Dermis blood vessel endothelial cell (primary cell): ENCODE measurements around the gene MED13L. TPM values are rescaled to one million over a fixed set of nuclear protein-coding genes. Genes with fewer than 3 reads are reported as not detected.
A peak's percentile ranks its signal among the peaks of the same experiment; 100 is the strongest.
"Not testable (repeated sequence)": the region's sequence is repeated elsewhere in the genome, so short reads cannot be mapped to it uniquely, and the experiment has no call there.

ENCODE experiments used
- DNase-seq: peaks from one replicate; pipeline ENCODE4 v3.0.0; 2010
- total RNA-seq: library from RNA; depleted of rRNA; stranded (reverse); fragments of >200 nt; gene quantifications from 2 replicates; pipeline ENCODE4 v1.2.3, GENCODE V29; 2014

Gene MED13L
- total RNA-seq, 1 donor from 2014 or later: 115 TPM

GRCh38 chr12:116045150-116045549 is 232.3 kb downstream of the MED13L start:
- DNase-seq: no peak

DNA sequence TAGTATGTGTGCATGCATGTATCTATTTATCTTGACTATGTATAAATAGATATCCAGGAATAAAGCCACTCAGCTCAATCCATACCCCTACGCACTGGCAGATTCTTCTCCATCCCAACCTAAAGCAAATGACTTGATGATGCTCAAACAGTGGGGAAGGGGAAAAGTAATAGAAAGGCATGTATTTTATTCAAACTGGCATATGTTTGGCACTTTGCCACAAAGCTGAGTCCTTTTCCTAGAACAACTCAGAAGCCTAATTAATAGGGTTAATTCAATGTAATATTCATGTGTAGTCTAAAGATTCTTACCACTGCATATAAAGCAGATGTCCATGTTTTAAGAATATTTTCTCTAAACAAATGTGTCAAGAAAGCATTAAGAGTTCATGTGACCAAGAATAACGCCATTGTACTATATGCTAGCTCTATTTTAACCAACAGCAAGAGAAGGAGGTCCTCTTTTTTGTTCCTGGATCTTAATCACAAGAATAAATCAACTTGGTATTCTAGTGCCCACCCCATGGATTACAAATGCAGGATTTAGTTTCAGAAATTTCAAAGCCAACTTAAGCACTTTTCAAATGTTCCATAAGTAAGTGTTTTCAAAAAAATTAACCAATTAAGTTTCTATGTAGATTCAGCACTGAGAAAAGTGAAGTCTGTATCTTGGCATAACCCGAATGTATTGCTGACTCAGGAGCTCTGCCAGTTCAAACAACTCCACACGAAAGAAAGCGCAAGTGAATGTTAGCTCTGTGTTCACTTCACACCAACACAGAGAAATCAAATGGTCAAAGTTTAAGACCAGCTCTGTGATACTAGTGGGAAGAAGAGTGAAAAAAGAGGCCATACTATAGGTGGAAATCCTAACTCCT is 233.6 kb downstream of the MED13L start:
- DNase-seq: peak; percentile 47

DNA sequence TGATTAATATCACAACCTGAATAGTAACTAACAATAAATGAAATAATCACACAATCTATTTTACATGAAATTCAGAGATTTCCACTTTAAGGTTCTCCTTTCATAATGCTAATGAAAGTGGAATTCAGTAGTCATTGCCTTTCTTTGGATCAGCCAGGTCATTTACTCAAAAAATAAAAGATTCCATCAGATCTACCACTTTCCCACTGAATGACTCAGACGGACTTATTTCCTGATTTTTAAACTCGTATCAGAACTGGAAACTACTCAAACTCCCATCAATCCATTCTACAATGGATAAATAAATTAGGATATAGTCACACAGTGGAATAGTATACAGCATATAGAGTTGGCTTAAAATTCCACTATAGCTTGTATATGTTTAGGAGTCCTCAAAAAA is 237.1 kb downstream of the MED13L start:
- peak; percentile 70 for DNase-seq

DNA sequence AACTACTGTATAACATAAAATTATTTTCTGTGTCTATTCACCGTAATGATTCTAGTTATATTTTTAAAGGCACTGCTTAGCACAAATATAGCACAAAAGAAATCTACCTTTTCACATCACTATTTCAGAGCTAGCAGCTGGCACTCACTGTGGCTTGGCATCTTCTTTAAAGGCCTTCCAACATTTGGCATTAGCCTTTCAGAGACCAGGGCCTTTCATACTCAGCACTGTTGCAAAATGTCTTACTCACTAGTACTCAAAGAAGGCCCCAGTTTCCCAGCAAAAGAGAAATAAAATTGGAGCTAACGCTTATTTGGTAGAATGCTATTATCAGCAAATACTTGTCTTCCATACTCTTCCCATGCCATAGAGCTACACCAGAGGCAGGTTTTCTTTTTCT is 238.4 kb downstream of the MED13L start:
- no peak for DNase-seq

- DNase-seq: no peak
These were observed 239.3 kb downstream of the MED13L start for GRCh38 chr12:116037941-116038837.

DNA sequence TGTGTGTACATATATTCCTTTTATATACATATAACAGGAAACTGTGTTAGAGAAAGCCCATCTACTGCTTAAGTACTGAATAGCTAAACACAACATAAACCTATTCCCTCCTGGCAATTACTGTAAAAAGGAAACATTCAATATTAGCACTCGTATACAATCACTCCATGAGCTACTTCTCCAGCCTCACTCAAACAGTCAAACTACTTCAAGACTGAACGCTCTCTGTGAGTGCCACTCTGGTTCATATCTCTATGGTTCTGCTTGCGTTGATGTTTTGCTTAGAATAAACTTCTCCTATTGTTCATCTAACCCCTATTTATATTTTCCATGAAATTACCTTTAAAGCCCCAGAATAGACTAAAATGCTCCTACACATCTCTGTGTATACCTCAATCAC is 243.7 kb downstream of the MED13L start:
- no peak for DNase-seq

GRCh38 chr12:116031624-116032023 is 245.9 kb downstream of the MED13L start:
- not testable (repeated sequence) for DNase-seq

GRCh38 chr12:116028619-116029018 is 248.9 kb downstream of the MED13L start:
- DNase-seq: no peak

GRCh38 chr12:116027551-116027821 is 250.0 kb downstream of the MED13L start:
- peak; percentile 20 for DNase-seq

GRCh38 chr12:116026768-116027550 is 250.5 kb downstream of the MED13L start:
- DNase-seq: peak; percentile 78

DNA sequence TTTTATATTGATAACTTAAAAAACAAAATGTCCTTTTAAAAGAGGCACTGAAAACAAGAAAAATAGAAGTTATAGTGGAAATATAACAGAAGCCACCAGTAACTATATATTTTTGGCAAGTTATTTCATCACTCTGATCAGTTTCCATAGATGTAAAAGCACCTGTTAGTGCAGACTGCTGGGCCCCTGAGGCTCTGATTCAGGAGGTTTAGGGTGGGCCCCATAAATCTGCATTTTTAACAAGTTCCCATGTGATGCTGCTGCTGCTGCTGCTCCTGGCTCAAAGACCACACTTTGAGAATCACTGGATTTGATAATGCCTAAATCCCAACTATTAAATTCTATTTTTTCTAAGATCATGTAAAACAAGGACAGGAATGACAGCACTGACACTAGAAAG is 251.1 kb downstream of the MED13L start:
- no peak for DNase-seq

- no peak for DNase-seq
These were observed 252.7 kb downstream of the MED13L start for GRCh38 chr12:116024769-116025168.

- DNase-seq: no peak
These were observed 258.1 kb downstream of the MED13L start for GRCh38 chr12:116019415-116019814.

GRCh38 chr12:116018282-116018681 is 259.2 kb downstream of the MED13L start:
- no peak for DNase-seq

GRCh38 chr12:116015525-116015924 is 262.0 kb downstream of the MED13L start:
- DNase-seq: peak; percentile 79

DNA sequence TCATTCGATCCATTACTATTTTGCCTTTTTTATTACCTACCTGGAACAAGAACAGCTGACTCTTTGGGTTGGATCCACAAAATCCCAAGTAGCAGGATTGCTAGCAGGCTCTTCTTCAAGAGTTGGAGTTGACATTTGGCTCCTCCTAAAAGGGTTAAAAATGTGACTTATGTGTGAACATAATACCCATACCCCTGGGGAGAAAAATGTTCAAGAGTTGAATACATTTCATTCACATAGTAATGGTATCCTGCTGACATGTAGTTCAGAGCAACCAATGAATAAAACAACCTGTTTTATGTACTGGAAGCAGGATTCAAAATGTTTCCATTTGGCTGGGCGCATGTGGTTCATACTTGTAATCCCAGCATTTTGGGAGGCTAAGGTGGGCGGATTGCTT is 264.7 kb downstream of the MED13L start:
- DNase-seq: no peak

DNA sequence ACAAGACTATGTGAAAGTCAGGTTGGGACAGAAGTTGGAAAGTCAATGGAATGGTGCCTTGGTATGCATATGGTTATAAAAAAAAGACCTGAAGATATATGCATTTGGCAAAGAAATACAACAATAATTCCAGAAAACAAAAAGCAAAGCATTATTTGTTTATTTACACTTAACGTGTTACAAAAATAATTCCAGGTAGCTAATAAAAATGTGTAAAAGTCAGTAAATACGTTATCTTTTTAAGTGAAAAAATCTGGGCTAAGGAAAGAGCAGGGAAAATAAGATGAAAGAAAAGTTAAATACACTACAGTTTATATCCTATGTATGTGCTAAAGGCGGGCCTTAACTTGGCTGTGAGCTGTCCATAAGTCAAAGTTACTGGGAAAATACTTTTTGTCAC is 266.3 kb downstream of the MED13L start:
- DNase-seq: no peak

- DNase-seq: no peak
These were observed 267.0 kb downstream of the MED13L start for GRCh38 chr12:116010467-116010866.

DNA sequence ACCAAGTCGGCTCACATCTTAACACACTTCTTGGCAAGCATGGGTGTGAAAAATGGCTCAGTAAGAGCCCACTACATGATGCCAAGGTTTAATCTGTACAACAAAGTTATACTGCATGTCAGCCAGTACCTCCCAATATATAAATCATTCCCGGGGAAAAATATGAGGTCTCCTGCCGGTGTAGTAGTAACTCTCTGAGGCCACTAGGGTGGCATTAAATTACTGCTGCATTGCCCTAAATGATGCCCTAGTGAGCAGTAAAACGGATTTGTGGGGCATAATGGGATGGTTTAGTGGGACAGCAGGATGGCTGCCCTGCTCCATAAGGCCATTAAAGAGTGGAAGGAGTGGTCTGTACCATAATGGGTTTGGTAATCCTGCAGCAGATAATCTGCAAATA is 267.7 kb downstream of the MED13L start:
- no peak for DNase-seq

GRCh38 chr12:116006141-116006540 is 271.4 kb downstream of the MED13L start:
- no peak for DNase-seq

DNA sequence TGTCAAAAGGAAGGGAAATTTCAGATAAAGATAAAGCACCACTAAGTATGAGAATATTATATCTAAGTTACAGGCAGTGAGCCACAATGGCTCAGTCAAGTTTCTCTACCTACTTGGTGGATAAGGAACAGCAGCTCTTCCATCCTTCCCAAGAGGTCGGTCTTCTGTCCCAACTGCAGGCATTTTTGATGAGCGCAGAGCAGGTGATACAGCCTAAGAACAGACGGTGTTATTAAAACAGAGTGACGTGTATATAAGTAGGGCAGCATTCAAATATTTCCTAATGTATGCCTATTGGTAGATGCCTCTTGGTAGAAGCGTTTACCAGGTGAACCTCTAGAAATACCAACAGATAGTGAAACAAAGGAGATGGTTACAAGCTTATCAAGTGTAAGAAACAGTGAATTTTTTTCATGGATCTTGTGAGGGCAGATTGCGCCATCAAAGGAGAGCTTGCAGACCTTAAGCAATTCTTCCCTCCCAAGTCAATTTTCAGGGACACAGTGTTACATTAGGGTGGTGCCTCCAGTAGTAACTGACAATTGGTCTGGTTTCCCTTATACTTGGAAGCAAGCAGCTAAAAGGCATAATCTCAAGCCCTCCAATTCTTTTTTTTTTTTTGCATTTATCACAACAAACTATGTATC is 274.5 kb downstream of the MED13L start:
- no peak for DNase-seq

- DNase-seq: no peak
These were observed 277.2 kb downstream of the MED13L start for GRCh38 chr12:116000252-116000651.

DNA sequence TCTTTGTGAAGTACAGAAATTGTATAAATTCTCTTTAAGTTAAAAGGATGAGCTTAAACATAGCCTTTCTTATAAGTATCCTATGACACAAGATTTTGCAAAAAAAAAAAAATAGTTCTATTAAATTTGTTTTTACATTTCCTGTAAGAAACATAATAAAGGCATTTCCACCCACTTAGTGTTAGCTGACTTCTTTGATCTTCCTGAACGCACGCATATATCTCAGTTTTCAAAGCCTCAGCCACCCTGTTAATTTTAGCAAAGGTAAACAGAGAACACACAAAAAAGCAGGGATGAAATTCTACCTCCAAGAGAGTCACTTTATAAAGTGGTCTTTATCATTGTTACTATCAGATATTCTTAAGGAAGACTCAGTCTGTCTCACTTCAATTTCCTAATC is 277.9 kb downstream of the MED13L start:
- DNase-seq: no peak
